Skeletal muscle tissue (tissue), 4 donors: ENCODE results near the gene ELOVL5. TPM values are rescaled to one million over a fixed set of nuclear protein-coding genes. Genes with fewer than 3 reads are reported as not detected.

Experiments
- H3K27ac ChIP-seq: one replicate; pipeline ENCODE4 v1.7.0; 2013; ENCODE audit warnings: mild to moderate bottlenecking, low read depth, low read length, inconsistent platforms
- H3K27me3 ChIP-seq, 3 donors: one replicate each; pipeline ENCODE4 v1.7.0; 2013; ENCODE audit warnings: low read length in 3 of 3; ENCODE audit not compliant: control insufficient read depth in 3 of 3, insufficient read depth in 3 of 3
- H3K36me3 ChIP-seq, 3 donors: one replicate each; pipeline ENCODE4 v1.7.0; 2013; ENCODE audit warnings: low read length in 3 of 3; ENCODE audit not compliant: control insufficient read depth in 3 of 3, insufficient read depth in 3 of 3
- H3K4me1 ChIP-seq, 3 donors: one replicate each; pipeline ENCODE4 v1.7.0; 2013; ENCODE audit warnings: low read length in 3 of 3, mild to moderate bottlenecking in 3 of 3; ENCODE audit not compliant: control insufficient read depth in 3 of 3, insufficient read depth in 3 of 3
- H3K4me3 ChIP-seq, 3 donors: one replicate each; pipeline ENCODE4 v1.7.0; 2013; ENCODE audit warnings: low read length in 3 of 3
- H3K9ac ChIP-seq, 3 donors: one replicate each; pipeline ENCODE4 v1.7.0; 2013; ENCODE audit warnings: low read length in 3 of 3, mild to moderate bottlenecking in 3 of 3, moderate library complexity in 2 of 3, low read depth in 1 of 3
- H3K9me3 ChIP-seq, 3 donors: one replicate each; pipeline ENCODE4 v1.7.0; 2013; ENCODE audit warnings: low read length in 3 of 3; ENCODE audit not compliant: control insufficient read depth in 3 of 3
- total RNA-seq: library from RNA; depleted of rRNA; stranded (reverse); fragments of >200 nt; gene quantifications from one replicate; pipeline ENCODE4 v1.2.3, GENCODE V29; 2014
- donor health status: Osteomylitis.

ELOVL5 gene
- total RNA-seq, 1 donor from 2014 or later = 30.3 TPM

DNA sequence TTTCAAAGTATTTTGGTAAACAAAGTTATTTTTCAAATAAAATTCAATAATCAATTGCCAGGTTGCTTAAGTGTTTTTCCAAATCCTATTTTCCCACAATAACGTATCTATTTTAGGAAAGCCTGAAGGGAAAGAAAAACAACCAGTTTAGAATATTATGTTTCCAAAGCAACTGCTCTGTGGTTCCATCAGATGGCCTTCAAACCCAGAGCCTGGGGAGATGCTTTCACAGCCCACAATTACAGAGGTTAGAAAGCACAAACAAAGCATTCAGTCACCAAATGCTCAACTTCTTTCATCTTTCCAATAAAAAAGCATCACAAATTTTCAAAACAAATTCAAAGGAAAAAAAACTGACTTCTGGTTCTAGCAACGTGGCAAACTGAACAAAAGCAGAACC is 66.0 kb downstream of the ELOVL5 start:
- no peak overlapping the region for H3K4me3 ChIP-seq
- H3K27ac ChIP-seq = peak overlapping the region; percentile 46
- H3K9me3 ChIP-seq = no peaks in the 10 kb centered on the region
- no peaks in the 10 kb centered on the region for H3K27me3 ChIP-seq
- H3K36me3 ChIP-seq = no peaks in the 10 kb centered on the region
- no peak overlapping the region for H3K9ac ChIP-seq
- H3K4me1 ChIP-seq = peaks cover 4 to 13% (median 9%) of the 10 kb centered on the region in 3 donors

DNA sequence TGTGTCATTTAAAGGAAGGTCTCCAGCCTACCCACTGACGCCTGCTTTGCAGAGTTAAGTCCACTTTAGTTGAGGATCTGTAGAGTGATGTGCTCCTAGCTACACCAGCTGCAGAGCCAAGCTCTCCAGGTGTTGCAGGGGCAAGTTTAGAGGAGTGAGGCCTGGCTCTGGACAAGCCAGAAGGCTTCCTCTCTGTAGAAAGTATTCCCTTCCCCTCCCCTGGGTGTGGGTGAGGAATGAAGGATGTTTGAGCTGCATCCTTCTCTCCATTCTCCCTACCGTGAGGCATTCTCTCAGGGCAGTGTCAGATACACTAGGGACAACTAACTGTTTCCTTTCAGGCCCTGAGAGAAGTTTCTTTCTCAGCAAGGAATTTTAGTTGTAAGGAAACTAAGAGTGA is 66.5 kb downstream of the ELOVL5 start:
- Histone ChIP-seq H3K9ac (no peak overlapping the region), H3K27me3 (no peaks in the 10 kb centered on the region), H3K27ac (peak overlapping the region; percentile 34), H3K36me3 (no peaks in the 10 kb centered on the region), H3K4me3 (no peak overlapping the region), H3K4me1 (peaks cover 4 to 13% (median 6%) of the 10 kb centered on the region in 3 donors), H3K9me3 (no peaks in the 10 kb centered on the region)

DNA sequence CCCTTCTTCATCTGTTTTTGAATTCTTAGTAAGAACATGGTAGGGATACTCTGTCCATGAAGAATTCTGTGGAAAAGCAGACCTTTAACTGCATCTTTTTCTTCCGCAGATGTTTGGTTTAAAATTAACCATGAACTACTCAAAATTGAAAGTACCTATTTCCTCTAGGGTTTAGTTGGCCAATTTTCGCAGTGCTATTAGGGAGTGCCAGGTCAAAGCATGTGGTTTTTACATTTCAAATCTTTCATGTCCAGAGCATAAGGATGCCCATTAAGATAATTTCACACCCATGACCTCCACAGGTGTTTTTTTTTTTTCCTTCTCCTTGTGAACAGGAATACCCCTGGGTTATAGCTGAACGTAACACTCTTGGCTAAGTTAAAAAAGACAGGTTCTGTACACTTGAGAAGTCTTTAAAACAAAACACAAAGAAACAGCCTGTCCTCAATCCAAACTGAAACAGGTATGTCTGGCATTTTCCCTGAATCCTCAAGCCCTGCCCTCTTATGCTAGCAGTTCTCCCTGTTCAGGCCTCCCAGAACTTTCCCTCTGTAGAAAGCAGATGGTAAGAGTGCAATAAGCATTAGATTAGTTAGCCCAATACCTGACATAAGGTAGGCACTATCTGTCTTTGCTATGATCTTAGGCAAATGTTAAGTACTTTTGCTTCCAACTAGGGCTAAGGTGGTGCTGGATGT is 67.1 kb downstream of the ELOVL5 start:
- Histone ChIP-seq H3K9me3 (no peaks in the 10 kb centered on the region), H3K4me1 (peaks cover 4 to 13% (median 6%) of the 10 kb centered on the region in 3 donors), H3K27ac (peak overlapping the region; percentile 34), H3K36me3 (no peaks in the 10 kb centered on the region), H3K27me3 (no peaks in the 10 kb centered on the region), H3K4me3 (no peak overlapping the region), H3K9ac (no peak overlapping the region)

DNA sequence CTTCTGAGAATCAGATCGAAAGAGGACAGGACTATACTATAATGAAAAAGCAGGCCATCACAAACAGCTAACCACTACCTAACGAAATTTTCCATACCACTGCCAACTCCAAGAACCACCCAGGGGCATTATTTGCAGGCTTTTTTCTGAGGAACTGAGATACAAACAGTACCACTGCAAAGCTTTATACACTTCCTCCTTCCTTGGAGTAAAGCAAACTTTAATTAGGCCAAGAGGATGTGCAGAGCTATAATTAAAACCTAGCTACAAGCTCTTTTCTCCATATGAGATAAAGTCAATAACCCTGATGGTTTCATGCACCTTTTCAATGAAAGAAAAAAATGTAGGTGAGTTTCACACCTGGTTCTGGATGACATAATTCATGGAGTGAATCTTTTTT is 68.5 kb downstream of the ELOVL5 start:
- peaks cover 4 to 13% (median 6%) of the 10 kb centered on the region in 3 donors for H3K4me1 ChIP-seq
- H3K27ac ChIP-seq = no peak overlapping the region
- H3K4me3 ChIP-seq = no peak overlapping the region
- H3K27me3 ChIP-seq = no peaks in the 10 kb centered on the region
- H3K36me3 ChIP-seq = no peaks in the 10 kb centered on the region
- no peaks in the 10 kb centered on the region for H3K9me3 ChIP-seq
- H3K9ac ChIP-seq = no peak overlapping the region

DNA sequence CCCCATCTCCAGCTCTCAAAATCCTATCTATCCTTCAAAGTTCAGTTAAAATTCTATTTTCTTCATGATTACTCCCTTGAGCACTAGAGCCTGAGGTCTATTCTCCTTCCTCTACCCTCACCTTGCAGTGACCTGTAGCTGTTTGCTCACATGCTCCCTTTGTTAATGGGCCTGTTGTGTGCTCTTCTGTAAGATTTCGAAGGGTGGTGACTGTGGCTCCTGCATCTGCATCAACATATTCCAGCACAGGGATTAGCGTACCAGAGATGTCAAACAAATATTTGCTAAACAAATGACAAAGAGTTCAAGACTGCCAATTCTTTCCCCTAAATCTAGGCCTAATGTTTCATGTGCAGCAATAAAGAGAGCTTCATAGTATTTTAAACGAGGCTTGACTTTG is 69.5 kb downstream of the ELOVL5 start:
- no peak overlapping the region for H3K9ac ChIP-seq
- H3K4me3 ChIP-seq = no peak overlapping the region
- H3K27ac ChIP-seq = no peak overlapping the region
- no peaks in the 10 kb centered on the region for H3K27me3 ChIP-seq
- H3K9me3 ChIP-seq = no peaks in the 10 kb centered on the region
- H3K36me3 ChIP-seq = peaks cover 0 to 7% (median 0%) of the 10 kb centered on the region in 3 donors
- peaks cover 4 to 13% (median 6%) of the 10 kb centered on the region in 3 donors for H3K4me1 ChIP-seq

DNA sequence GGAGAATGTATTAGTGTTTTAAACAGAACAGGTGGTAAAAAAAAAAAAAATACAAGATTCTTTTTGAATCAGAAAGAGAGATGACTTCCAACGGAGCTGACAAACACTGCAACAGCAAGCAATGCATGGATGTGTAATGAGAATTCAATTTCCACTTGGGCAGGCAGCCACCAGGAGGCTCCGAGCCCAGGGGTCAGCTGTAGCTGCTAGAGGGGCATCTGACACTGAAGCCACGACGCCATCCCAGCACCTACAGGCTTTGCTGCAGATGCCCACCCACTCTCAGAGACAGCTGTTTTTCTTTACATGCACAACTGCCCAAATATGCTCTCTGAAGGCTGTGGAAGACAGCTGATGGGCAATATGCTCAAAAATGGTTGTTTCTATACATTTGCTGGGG is 75.4 kb downstream of the ELOVL5 start:
- no peak overlapping the region for H3K9ac ChIP-seq
- no peaks in the 10 kb centered on the region for H3K27me3 ChIP-seq
- H3K27ac ChIP-seq = no peak overlapping the region
- no peaks in the 10 kb centered on the region for H3K9me3 ChIP-seq
- no peak overlapping the region for H3K4me3 ChIP-seq
- H3K36me3 ChIP-seq = peaks cover 0 to 32% (median 5%) of the 10 kb centered on the region in 3 donors
- H3K4me1 ChIP-seq = no peaks in the 10 kb centered on the region

DNA sequence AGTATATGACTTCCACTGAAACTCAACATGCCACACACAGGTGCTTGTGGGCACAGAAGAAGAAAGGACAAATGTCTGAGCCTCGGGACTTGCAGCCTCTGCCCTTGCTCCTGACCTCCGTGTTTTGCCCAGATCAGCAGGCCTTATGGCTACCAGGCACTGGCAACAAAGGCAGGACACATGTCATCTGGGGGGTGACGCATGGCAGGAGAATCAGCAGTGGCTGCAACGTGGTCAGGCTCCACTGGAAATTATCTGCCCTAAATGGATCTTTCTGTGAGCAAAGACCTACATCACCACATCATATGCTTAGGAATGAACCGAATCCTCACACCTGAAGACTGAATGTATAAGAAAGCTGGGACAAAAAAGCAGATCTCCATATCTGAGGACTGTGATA is 78.9 kb downstream of the ELOVL5 start:
- no peaks in the 10 kb centered on the region for H3K4me1 ChIP-seq
- no peak overlapping the region for H3K27ac ChIP-seq
- H3K9ac ChIP-seq = no peak overlapping the region
- H3K4me3 ChIP-seq = no peak overlapping the region
- no peaks in the 10 kb centered on the region for H3K27me3 ChIP-seq
- no peaks in the 10 kb centered on the region for H3K9me3 ChIP-seq
- peaks cover 0 to 29% (median 5%) of the 10 kb centered on the region in 3 donors for H3K36me3 ChIP-seq

DNA sequence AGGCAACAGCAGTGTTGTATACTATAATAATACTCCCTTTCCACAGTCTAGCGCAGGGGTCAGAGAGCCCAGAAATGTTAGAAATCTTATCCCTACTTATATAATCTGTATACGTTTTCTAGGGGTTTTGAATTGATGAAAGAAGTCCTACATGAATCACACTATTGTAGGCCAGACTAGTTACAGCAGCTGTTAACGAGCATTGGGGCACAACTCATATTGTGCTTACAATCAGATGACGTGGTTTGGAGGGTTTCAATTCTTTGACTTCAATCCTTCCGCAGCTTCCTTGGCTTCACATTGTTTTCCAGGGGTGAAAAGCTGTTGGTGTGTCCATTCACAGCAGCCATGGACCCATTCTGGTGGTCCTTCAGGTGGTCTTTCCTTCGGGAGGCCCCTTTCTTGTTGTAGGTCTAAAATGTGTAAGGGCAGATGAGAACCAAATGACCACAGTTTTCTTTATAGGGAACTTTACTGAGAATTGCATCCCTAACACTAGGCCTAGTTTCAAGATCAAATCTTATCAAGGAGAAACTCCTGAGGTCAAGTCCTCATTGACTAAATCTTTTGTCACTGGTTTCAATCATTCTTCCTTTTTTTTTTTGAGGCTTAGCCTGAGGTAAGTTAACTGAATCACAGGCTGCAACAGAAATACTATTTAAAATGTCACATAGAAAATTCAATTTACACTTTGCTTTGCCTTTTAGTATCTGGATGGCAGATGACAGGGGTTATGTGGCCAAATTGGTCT is 79.7 kb downstream of the ELOVL5 start:
- H3K4me1 ChIP-seq = no peaks in the 10 kb centered on the region
- H3K36me3 ChIP-seq = peaks cover 0 to 24% (median 5%) of the 10 kb centered on the region in 3 donors

DNA sequence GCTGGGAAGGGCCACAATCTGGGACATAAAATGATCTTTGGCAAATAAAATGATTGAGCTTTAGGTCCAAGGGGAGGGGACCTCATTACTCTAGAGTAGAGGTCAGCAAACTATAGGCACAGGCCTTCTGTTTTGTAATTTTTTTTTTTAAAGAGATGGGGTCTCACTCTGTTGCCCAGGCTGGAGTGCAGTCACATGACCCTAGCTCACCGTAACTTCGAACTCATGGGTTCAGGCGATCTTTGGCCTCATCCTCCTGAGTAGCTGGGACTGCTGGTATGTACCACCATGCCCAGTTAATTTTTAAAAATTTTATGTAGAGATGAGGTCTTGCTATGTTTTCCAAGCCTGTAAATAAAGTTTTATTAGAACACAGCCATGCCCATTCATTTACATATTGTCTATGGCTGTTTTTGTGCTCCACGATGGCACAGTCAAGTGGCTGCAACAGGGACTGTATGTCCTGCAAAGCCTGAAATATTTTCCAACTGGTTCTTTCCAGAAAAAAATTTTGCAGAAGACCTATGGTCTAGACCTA is 82.1 kb downstream of the ELOVL5 start:
- Histone ChIP-seq H3K27me3 (no peaks in the 10 kb centered on the region), H3K36me3 (peaks cover under 1 to 11% (median 3%) of the 10 kb centered on the region in 3 donors)

More for the DNA sequence above, 79.7 kb downstream of the ELOVL5 start:
- no peaks in the 10 kb centered on the region for H3K9me3 ChIP-seq
- no peak overlapping the region for H3K27ac ChIP-seq
- H3K27me3 ChIP-seq = no peaks in the 10 kb centered on the region
- H3K4me3 ChIP-seq = no peak overlapping the region
- H3K9ac ChIP-seq = no peak overlapping the region

More for the DNA sequence above, 82.1 kb downstream of the ELOVL5 start:
- Histone ChIP-seq H3K27ac (no peak overlapping the region), H3K9ac (no peak overlapping the region), H3K4me1 (no peaks in the 10 kb centered on the region), H3K4me3 (no peak overlapping the region), H3K9me3 (no peaks in the 10 kb centered on the region)
